DMS114 treated with DMSO at 0.1 percent for 48 hours (cell line): Measurements from ENCODE around the gene PGLYRP3.
A peak's percentile ranks its signal among the peaks of the same experiment; 100 is the strongest.

Experiments used
- DNase-seq: peaks from one replicate; lab custom pipeline; 2025; ENCODE audit not compliant: unreplicated experiment; lab: John Stamatoyannopoulos, UW

The PGLYRP3 gene, protein sequence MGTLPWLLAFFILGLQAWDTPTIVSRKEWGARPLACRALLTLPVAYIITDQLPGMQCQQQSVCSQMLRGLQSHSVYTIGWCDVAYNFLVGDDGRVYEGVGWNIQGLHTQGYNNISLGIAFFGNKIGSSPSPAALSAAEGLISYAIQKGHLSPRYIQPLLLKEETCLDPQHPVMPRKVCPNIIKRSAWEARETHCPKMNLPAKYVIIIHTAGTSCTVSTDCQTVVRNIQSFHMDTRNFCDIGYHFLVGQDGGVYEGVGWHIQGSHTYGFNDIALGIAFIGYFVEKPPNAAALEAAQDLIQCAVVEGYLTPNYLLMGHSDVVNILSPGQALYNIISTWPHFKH

DNA sequence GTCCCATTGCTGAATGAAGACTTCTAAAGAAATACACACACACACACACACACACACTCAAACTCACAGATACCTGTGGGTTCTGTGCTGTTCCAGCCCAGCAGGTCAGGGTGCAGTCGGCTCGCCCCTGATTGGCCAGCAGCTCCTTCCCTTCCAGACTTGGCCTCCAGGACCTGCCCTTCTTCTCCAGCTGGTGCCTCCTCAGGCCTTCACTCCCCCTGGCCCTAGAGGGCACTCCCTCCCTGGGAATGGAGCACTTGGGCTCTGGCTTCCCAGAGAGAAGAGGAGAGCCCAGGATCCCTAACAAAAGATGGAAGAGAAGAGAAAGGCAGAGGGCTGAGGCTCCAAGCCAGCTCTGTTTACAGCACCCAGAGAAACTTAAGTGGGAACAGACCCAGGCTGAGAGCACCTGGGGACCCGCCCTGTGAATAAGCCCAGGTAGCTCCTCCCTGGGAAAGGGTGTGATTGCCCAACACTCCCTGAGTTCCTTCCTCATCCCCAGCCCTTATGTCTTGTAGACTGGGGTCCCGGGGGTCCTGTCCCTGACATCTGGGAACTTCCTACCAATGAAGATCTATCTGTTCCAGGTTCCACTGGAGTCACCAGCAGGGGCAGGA, at the start of gene PGLYRP3:
PGLYRP3 (minus strand) TSS at position 383 of the 617 bp plus-strand sequence. CDS start 2,287 bp downstream, outside the sequence.
- DNase-seq, result no peak

DNA sequence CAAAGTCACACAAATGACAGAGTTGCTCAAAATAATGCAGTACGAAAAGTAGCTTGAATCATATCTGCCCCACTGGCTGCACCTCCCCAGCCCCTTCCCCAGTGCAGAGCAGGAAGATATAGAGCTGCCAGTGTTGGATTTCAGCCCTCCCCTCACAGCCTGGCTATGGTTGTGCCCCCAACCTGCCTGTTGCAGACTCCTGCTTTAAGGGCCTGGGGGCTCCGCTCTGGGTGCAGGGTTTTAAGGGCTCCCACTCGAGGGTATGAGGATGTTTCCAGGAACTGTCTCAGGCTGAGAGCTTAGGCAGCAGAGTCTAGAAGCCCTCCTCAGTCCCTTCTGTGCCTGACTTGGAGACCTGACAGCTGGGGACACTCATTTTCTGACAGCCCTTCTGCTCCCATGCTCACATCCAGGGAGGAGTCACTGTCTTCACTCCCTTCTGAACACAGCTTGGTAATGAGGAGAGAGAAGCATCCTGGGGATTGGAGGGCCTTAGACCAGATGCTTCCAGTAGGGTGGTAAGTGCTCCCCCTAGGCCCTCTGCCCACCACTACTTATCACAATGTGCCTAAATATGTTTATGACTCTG, 49.5 kb upstream of the PGLYRP3 start:
- DNase-seq, result no peak

DNA sequence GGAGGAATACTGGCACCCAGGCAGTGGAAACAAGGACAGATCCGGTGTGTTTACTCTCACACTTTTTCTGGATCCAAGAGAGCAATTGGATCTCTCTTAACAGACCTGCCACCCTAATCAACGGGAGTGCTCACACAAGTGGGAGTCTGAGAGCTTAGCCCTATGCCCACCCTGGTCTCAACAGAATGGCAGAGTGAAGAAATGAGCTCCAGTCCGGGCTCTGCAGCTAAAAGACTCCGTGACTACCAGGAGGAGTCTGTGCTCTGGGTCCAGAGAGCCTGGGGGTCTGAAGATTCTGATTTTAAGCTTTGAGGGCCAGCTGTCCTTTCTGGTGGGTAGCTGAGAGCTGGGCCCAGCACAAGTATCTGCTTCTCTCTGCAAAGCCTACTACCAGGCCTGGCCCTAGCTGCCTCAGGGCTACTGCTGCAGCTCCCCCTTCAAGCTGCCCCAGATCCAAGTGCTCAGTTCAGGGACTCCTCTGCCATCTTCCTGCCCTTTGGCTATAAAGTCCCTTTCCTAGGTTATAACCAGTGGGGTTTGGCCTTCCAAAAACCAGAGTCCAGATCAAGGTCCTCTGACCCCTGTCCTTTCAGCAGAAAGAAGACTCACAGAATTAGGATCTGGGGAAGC, 48.8 kb upstream of the PGLYRP3 start:
- no peak for DNase-seq

DNA sequence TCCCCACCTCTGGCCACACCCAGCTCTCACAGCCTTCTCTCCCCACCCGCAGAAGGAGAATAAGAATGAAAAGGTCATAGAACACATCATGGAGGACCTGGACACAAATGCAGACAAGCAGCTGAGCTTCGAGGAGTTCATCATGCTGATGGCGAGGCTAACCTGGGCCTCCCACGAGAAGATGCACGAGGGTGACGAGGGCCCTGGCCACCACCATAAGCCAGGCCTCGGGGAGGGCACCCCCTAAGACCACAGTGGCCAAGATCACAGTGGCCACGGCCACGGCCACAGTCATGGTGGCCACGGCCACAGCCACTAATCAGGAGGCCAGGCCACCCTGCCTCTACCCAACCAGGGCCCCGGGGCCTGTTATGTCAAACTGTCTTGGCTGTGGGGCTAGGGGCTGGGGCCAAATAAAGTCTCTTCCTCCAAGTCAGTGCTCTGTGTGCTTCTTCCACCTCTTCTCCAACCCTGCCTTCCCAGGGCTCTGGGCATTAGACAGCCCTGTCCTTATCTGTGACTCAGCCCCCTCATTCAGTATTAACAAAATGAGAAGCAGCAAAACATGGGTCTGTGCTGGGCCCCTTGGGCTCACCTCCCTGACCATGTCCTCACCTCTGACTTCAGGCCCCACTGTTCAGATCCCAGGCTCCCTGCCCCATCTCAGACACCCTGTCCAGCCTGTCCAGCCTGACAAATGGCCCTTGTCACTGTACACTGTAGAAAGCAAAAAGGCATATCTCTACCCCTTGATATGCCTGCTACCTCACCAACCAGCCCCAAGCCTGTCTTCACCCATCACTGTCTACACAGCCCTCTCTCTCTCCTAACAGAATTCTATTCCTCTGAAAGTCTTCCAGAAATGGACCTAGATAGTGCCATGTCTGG, 48.1 kb upstream of the PGLYRP3 start:
- DNase-seq, result no peak

DNA sequence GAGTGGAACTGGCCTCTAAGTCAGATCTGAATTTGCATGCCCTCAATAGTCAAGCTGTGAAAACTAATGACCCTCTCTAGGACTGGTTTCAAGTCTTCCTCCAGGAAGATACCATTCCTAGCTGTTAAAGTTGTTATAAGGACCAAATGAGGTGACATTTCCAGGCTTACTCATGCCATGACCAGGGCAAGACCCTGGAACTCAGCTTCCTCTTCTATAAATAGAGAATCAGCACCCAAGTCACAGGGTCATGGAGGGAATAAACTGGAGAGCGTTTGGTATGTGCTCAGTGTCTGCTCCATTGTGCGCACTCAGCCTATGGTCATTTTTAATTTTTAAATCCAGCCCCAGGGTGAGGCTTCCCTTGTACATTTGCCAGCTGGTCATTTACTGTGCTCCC, 47.4 kb upstream of the PGLYRP3 start:
- DNase-seq, result no peak

DNA sequence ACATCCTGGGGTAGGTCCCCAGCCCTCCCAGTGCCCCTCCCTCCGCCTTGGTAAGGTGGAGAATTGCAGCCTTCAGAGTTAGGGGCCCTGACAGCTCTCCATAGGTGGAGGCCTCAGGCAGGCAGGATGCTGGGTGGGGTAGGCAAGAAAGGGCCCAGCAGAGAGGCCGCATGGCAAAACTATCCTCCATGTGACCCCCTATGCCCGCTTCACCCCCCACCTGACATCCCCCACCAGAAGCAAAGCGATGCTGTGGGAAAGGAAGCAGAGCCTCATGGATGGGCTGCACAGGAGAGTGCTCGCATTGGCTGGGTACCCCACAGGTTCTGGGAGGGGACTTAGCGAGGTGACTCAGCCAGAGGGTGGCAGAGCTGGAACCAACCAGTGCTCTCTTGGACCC, 46.5 kb upstream of the PGLYRP3 start:
- DNase-seq, result no peak

DNA sequence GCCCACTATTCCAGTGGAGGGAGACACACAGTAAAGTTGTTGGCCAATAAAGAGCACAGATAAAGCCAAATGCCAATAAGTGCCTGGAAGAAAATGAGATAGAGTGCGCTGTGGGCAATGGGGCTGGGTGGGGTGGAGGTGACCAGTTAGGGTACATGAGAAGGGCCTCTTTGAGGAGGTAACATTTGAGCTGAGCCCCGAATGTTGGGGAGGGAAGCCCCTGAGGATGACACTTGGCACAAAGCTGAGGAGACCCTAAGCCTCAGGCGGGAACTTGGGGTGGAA, 45.9 kb upstream of the PGLYRP3 start:
- DNase-seq, result no peak

DNA sequence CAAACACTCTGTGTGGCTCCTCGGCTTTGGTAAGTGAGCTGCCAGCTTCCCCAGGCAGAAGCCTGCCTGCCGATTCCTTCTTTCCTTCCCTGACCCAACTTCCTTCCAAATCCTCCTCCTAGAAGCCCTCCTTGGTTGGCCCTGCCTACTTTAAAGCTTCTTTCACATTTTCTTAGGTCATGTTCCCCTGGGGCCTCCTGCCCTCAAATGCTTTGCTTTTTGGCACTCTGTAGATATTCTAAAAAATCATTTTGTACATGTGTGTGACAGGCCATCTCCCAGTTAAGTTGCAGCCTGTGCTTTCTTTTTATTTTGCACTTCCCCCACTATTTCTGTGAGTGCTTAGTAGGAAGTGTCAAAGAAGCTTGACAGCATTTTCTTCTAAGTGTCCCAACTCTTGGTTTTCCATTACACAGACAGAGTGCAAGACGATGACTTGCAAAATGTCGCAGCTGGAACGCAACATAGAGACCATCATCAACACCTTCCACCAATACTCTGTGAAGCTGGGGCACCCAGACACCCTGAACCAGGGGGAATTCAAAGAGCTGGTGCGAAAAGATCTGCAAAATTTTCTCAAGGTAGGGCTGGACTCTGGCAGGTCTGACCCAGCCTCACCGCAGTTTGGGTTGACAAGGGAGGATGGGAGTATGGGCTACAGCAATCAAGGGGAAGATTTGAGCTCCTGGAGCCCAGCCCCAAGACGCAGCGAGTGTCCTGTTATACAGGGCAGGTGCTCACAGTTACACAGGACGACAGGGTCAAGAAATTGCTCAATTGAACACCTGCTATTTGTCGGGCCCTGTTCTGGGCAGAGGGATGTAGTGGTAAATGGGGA, 45.3 kb upstream of the PGLYRP3 start, which contains the start of gene S100A9:
S100A9 (plus strand) TSS at position 2 of the 838 bp plus-strand sequence; CDS start at position 432, 430 bp downstream.
- no peak for DNase-seq

DNA sequence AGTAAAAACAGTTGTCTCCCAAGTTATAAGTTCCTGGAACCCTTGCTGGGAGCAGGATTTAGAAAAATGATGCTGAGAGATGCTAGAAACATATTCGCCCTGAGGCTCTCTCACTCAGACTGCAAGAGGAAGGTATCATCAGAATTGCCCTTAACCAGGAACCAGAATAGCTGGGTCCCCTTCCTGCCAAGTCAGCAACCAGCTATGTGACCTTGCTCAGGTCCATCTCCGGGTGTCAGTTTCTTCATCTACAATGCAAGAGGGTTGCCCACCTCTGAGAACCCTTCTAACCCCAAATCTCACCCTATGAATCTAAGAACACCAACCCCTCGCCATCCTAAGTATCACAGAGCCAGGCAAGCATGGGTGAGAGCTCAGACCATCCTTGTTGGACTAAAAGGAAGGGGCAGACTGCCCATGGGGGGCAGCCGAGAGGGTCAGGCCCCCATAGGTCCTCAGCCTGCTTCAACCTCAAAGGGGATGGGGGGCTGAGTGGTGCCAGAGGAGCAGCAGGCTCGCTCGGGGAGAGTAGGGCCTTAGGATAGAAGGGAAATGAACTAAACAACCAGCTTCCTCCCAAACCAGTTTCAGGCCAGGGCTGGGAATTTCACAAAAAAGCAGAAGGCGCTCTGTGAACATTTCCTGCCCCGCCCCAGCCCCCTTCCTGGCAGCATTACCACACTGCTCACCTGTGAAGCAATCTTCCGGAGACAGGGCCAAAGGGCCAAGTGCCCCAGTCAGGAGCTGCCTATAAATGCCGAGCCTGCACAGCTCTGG, 44.5 kb upstream of the PGLYRP3 start:
- DNase-seq, result no peak

DNA sequence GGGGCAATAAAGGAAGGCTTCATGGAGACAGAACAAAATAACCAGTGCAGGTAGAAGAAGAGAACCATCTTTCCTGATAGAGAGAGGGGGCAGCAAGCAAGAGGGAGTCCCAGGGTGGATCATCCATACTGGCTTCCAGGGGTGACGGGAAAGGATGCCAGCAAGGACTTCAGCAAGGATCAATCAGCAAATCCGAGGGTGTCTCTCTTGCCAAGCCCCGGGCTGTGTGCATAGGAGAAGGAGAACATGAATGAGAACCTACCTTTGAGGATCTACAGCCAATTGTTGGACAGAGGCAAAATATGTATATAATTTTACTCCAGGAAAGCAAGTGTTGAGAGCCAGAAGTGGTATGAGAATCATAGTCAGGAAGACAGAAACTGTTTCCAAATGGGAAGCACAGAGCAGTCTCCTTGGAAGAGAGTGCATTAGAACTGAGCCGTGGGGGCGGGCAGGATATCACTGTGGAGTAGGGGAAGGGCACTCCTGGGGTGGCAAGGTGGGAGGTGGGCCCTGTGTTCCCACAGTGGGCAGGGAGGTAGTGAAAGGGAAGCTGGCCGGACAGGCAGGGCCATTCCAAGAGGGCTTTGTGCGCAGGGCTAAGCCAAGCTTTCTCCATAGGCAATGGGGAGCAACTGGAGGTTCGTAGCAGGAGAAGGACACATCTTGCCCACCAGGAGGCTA, 43.8 kb upstream of the PGLYRP3 start:
- DNase-seq, result no peak

DNA sequence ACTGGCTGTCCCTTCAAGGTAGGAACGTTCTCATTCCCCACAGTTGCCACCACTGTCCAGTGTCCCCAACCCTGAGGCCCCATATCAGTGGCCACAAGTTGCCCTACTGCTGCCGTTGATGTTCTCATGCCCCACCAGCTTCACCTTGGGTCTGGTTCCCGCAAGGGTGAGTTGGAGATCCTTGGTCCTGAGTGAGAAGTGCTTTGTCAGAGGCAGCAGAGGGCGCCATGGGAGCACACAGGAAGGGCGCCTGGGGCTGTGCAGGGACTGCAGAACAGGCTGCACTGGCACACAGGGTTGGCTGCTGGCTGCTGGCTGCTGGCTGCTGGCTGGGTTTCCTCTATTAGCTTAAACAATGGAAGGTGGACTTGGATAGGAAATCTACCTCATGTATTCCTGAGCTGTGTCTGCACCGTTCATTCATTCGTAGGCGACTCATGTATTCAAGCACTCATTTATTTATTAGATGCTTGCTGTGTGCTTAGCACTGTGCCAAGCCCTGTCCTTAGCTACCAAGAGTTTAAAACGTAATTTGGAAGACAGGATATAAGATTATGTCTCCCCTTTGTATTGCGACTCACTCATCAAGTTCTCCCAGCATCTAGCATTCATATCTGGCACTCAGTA, 42.8 kb upstream of the PGLYRP3 start:
- peak; percentile 70 for DNase-seq

DNA sequence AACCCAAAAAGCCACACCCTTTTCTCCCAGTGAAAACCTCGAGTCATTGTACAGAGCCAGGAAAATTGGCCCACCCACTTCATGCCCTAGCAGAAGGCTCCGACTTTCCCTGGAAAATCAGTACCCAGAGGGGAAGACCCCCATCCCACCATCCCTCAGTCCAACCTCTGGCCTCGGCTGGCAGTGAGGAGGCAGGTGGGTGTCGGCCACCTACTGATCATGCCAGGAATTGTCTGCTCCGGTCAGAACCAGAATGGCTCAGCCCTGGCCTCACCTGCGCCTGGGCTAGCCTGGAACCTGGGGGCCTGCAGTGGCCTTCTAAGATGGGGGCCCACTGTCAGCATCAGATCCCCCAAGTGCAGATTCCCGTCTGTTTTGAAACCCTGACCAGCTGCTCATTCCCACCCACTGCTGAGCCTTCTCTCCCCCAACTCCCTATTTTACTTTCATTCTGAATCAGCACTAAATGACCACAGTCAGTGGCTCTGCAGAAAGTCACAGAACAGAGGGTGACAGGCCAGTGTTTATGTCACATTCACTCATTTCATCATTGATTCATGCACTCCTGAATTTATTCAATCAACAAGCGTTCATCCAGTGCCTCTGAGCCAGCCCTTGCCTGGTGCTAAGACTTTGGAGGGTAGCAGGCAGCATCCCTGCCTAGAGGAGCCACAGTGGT, 41.9 kb upstream of the PGLYRP3 start:
- no peak for DNase-seq

DNA sequence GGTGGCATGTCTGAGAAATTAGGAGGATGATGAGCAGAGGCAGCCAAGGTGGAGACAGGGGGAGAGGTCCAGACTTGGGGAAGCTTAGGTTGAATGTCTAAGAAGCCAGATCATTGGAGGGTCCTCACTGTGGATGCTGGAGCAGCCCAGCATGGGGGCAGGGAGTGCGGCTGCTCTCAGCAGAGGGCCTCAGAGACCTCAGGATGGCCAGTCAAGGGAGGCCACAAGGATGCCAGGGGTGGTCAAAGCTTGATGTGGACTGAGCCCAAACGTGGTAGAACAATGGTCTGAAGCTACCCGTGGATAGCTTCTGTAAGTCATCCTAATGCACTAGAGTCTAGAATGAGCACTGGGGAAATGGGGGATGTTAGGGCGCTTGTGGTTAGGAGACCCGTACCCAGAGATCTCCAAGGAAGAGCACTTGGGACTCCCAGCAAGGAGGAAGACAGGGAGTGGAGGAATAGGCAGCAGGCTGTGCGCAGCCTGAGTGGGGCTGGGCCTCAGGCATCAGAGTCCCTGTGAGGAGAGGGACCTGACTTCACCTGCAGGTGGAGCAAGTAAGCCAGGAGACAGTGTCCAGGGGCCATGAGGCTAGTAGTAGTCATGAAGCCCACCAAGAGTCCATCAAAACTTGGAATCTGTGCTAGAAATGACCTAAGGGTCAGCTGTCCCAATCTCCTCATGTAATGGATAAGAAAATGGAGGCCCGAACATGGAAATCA, 40.6 kb upstream of the PGLYRP3 start:
- DNase-seq, result peak; percentile 27

DNA sequence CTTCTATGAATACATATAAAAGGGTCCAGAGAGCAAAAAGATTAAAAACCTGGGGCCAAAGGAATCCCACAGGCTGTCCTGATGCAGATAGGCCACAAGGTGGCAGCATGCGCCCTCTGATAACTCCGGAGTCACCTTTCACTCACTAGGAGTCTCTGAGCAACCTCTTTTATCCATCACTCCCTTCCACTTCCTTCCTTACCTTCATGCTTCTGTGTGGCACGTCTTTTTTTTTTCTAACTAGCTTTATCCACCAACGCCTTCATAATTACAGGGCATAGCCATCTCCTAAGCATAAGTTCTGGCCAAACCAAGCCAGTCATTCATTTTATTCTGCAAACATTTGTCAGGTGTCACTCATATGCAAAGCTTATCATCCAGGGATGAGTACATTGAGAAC, 39.8 kb upstream of the PGLYRP3 start:
- peak; percentile 91 for DNase-seq

DNA sequence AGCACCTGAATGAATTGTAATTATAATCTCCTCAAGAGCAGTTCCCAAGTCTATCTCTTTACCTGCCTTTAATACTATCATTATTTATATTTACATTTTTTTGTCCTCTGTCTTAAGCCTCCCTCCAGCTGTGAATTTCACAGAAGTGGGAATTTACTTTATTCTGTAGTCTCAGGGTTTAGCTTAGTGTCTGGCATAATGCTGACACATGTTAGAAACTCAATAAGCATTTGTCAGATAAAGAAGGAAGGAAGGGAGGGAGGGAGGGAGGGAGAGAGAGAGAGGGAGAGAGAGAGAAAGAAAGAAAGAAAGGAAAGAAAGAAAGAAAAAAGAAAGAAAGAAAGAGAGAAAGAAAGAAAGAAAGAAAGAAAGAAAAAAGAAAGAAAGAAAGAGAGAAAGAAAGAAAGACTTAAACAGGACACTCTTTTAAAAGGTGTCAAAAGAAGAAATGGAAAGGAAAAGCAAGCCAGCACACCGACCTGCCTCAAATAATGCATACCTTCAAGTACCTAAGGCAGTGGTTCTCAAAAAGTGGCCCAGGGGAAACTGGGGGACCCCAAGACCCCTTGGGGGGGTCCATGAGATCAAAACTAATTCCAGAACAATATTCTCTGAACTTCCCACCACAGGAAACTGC, 37.7 kb upstream of the PGLYRP3 start:
- DNase-seq, result no peak
